Measurements from ENCODE around the gene MPIG6B. TPM values are rescaled to one million over a fixed set of nuclear protein-coding genes. Genes with fewer than 3 reads are reported as not detected.

MPIG6B gene
- total RNA-seq, 6 donors from 2014 or later, result 0.30 to 4.1 (median 1.2) TPM; not detected in 1

DNA sequence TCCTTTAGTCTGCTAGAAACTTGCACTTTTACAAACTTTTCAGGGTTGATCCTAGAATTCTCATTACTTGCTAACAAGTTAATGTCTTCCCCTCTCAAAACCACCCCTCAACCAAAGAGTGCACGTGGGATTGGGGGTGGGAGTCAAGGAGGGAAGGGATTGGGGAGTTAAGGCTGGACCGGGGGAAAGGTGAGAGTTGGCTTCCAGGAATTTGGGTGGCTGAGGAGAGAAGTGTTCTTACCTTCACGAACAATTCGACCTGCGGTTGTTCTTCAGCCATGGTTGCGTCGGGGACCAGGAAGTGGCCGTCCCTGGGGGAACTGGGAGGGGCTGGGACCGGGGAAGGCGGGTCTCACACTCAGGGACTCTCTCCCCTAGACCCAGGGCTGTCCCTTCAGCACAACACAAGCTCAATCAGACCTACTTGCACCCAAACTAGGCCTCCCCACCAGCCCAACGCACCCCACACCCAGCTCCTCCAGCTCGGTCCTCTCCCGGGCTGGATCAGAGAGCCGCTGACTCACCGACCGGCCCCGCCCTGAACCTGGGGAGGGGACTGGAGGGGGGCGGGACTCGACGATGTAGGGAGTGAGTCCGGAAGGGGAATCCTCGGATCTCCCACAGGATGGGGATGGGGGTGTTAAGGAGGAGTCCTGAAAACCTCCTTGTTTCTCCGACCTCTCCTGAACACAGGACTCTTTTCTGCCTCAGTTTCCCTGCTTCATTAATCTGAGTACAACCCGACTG, 13.0 kb downstream of the MPIG6B start, which contains the start of gene CLIC1:
Gene CLIC1, minus strand, starts transcription at position 510 of the 747 bp plus-strand sequence. Its CDS starts 230 bp downstream, at position 280.
- WGBS, 2 donors, result 1 to 2% methylated on average over 20 to 23 of the region's 24 CpGs
- Histone ChIP-seq H3K4me3 (peak within 1 kb of the TSS; percentile 68 to 93 (median 73)), H3K9me3 (no peaks in the 10 kb centered on the region), H3K4me1 (peaks cover 58 to 80% (median 67%) of the 10 kb centered on the region in 4 donors), H3K27me3 (no peaks in the 10 kb centered on the region), H3K36me3 (peaks cover 20 to 32% (median 30%) of the 10 kb centered on the region in 4 donors), H3K27ac (peak within 1 kb of the TSS; percentile 90 to 99 (median 98))
- TF ChIP-seq CTCF (IDR thresholded peaks at IDR 0.05) (no peak), EP300 (IDR thresholded peaks at IDR 0.05) (peak in 1 of 4 donors; percentile 23), POLR2AphosphoS5 (IDR thresholded peaks at IDR 0.05) (peak; percentile 97 to 99), POLR2A (IDR thresholded peaks at IDR 0.05) (peak in 3 of 4 donors; percentile 77 to 96 (median 94))
- ATAC-seq (ENCODE audit: low FRiP score in 2 of 2) (peak; percentile 78 to 86), DNase-seq (peak; percentile 91 to 93)

GRCh38 chr6:31736768-31737314, 13.7 kb downstream of the MPIG6B start:
- Histone ChIP-seq H3K36me3 (peaks cover 15 to 25% (median 24%) of the 10 kb centered on the region in 4 donors), H3K9me3 (no peaks in the 10 kb centered on the region), H3K4me1 (peaks cover 58 to 76% (median 63%) of the 10 kb centered on the region in 4 donors), H3K27me3 (no peaks in the 10 kb centered on the region), H3K4me3 (peak overlapping the region; percentile 68 to 93 (median 73)), H3K27ac (peak overlapping the region; percentile 90 to 99 (median 98))
- no peak for TF ChIP-seq CTCF (IDR thresholded peaks at IDR 0.05)
- TF ChIP-seq EP300 (IDR thresholded peaks at IDR 0.05), result no peak
- TF ChIP-seq POLR2A (IDR thresholded peaks at IDR 0.05), result no peak
- no peak for TF ChIP-seq POLR2AphosphoS5 (IDR thresholded peaks at IDR 0.05)
- 24 to 42% methylated on average over 10 of the region's 10 CpGs for WGBS, 2 donors
- ATAC-seq (ENCODE audit: low FRiP score in 2 of 2) (no peak), DNase-seq (peak in 1 of 2 donors; percentile 55)

GRCh38 chr6:31737315-31737990, 14.3 kb downstream of the MPIG6B start:
- Histone ChIP-seq H3K27ac (peak overlapping the region; percentile 90 to 99 (median 98)), H3K4me3 (peak overlapping the region in 2 of 4 donors; percentile 68 to 93), H3K27me3 (no peaks in the 10 kb centered on the region), H3K4me1 (peaks cover 54 to 70% (median 59%) of the 10 kb centered on the region in 4 donors), H3K9me3 (no peaks in the 10 kb centered on the region), H3K36me3 (peaks cover 9 to 19% (median 18%) of the 10 kb centered on the region in 4 donors)
- TF ChIP-seq EP300 (IDR thresholded peaks at IDR 0.05) (no peak), POLR2A (IDR thresholded peaks at IDR 0.05) (no peak), CTCF (IDR thresholded peaks at IDR 0.05) (no peak), POLR2AphosphoS5 (IDR thresholded peaks at IDR 0.05) (no peak)
- WGBS, 2 donors, result 31 to 34% methylated on average over 7 of the region's 7 CpGs
- peak in 1 of 2 donors; percentile 38 for DNase-seq
- no peak for ATAC-seq (ENCODE audit: low FRiP score in 2 of 2)

GRCh38 chr6:31737991-31738979, 15.1 kb downstream of the MPIG6B start:
- peaks cover 3 to 11% (median 9%) of the 10 kb centered on the region in 4 donors for H3K36me3 ChIP-seq
- ATAC-seq (ENCODE audit: low FRiP score in 2 of 2) (peak in 1 of 2 donors; percentile 43), DNase-seq (peak in 1 of 2 donors; percentile 87)
- H3K27ac ChIP-seq, result peak overlapping the region; percentile 90 to 99 (median 98)
- TF ChIP-seq CTCF (IDR thresholded peaks at IDR 0.05) (peak in 4 of 6 experiments; percentile 12 to 49 (median 30)), EP300 (IDR thresholded peaks at IDR 0.05) (no peak), POLR2AphosphoS5 (IDR thresholded peaks at IDR 0.05) (peak; percentile 65 to 79), POLR2A (IDR thresholded peaks at IDR 0.05) (peak in 1 of 4 donors; percentile 54)
- H3K4me3 ChIP-seq, result peak overlapping the region in 1 of 4 donors; percentile 12
- WGBS, 2 donors, result 8 to 11% methylated on average over 6 of the region's 6 CpGs
- no peaks in the 10 kb centered on the region for H3K27me3 ChIP-seq
- peaks cover 48 to 61% (median 55%) of the 10 kb centered on the region in 4 donors for H3K4me1 ChIP-seq
- no peaks in the 10 kb centered on the region for H3K9me3 ChIP-seq

Measured in upper lobe of left lung (tissue), 6 donors.